GM23248 (cell line): Measurements from ENCODE around the gene SEMA7A. TPM values are rescaled to one million over a fixed set of nuclear protein-coding genes. Genes with fewer than 3 reads are reported as not detected.
A peak's percentile ranks its signal among the peaks of the same experiment; 100 is the strongest.

Source experiments
- DNase-seq: peaks from one replicate; pipeline ENCODE4 v3.0.0-alpha.2; 2015
- H2AFZ ChIP-seq: fragments of 200-600 bp; sonication (generic); 2 replicates; pipeline ENCODE4 v1.6.1; 2016; ENCODE audit warnings: antibody characterized with exemption
- H3F3A ChIP-seq: fragments of 200-600 bp; sonication (generic); 2 replicates; pipeline ENCODE4 v1.6.1; 2016; ENCODE audit warnings: mild to moderate bottlenecking, antibody characterized with exemption, mixed run types; ENCODE audit not compliant: insufficient read depth
- H3K27ac ChIP-seq: fragments of 200-600 bp; sonication (generic); 2 replicates; pipeline ENCODE4 v1.5.1; 2016; ENCODE audit warnings: mild to moderate bottlenecking
- H3K27me3 ChIP-seq: fragments of 200-600 bp; sonication (generic); replicated peaks from 2 replicates; pipeline ENCODE4 v1.6.1; 2016; ENCODE audit warnings: mild to moderate bottlenecking; ENCODE audit not compliant: insufficient read depth
- H3K36me3 ChIP-seq: fragments of 200-600 bp; sonication (generic); 2 replicates; pipeline ENCODE4 v1.6.1; 2016; ENCODE audit warnings: low read depth, mild to moderate bottlenecking
- H3K4me1 ChIP-seq: fragments of 200-600 bp; sonication (generic); 2 replicates; pipeline ENCODE4 v1.6.1; 2016; ENCODE audit warnings: mild to moderate bottlenecking; ENCODE audit not compliant: insufficient read depth
- H3K4me2 ChIP-seq: fragments of 200-600 bp; sonication (generic); one replicate; pipeline ENCODE4 v1.6.1; 2016; ENCODE audit warnings: mild to moderate bottlenecking; ENCODE audit not compliant: unreplicated experiment
- H3K4me3 ChIP-seq: fragments of 200-600 bp; sonication (generic); 2 replicates; pipeline ENCODE4 v1.5.1; 2016; ENCODE audit warnings: mild to moderate bottlenecking
- H3K79me2 ChIP-seq: fragments of 200-600 bp; sonication (generic); 2 replicates; pipeline ENCODE4 v1.6.1; 2016; ENCODE audit warnings: mild to moderate bottlenecking; ENCODE audit not compliant: insufficient read depth
- H3K9ac ChIP-seq: fragments of 200-600 bp; sonication (generic); 2 replicates; pipeline ENCODE4 v1.6.1; 2016; ENCODE audit warnings: mild to moderate bottlenecking
- H3K9me2 ChIP-seq: fragments of 200-600 bp; sonication (generic); 2 replicates; pipeline ENCODE4 v1.6.1; 2016; ENCODE audit warnings: mixed run types, mild to moderate bottlenecking, moderate library complexity; ENCODE audit not compliant: insufficient read depth
- H3K9me3 ChIP-seq: fragments of 200-600 bp; sonication (generic); one replicate; pipeline ENCODE4 v1.6.1; 2017; ENCODE audit warnings: low read depth
- H4K20me1 ChIP-seq: fragments of 200-600 bp; sonication (generic); 2 replicates; pipeline ENCODE4 v1.6.0; 2016; ENCODE audit not compliant: insufficient read depth
- EZH2 ChIP-seq: fragments of 200-600 bp; sonication (generic); IDR thresholded peaks from 2 replicates; pipeline ENCODE4 v1.6.1; 2018; ENCODE audit warnings: antibody characterized with exemption, mild to moderate bottlenecking; ENCODE audit not compliant: insufficient read depth, poor library complexity, severe bottlenecking
- EZH2phosphoT487 ChIP-seq: fragments of 200-600 bp; sonication (generic); IDR thresholded peaks from 2 replicates; pipeline ENCODE4 v1.6.1; 2018; ENCODE audit warnings: antibody characterized with exemption, moderate library complexity, mild to moderate bottlenecking, low read depth; ENCODE audit not compliant: insufficient read depth
- WGBS, 2 experiments: methylation state at CpG; one replicate each; pipeline ENCODE4 v1.1.6; 2015 to 2017; ENCODE audit warnings: low lambda C conversion rate in 2 of 2, low coverage in 1 of 2; ENCODE audit errors: missing lambda C conversion rate in 2 of 2; 5-methylcytosine and 5-hydroxymethylcytosine counted together
- in situ Hi-C: fragments of 300-500 bp; cut with MboI; formaldehyde crosslinking; loops from 2 replicates; pipeline ENCODE4 v1.15.0; 2020
- polyA plus RNA-seq: library from polyadenylated mRNA; unstranded; fragments of >200 nt; fragmentation: Nextera tagmentation; extraction: Ambion mirVana; gene quantifications from 2 replicates; pipeline ENCODE4 v1.2.1, GENCODE V29; 2016
- total RNA-seq: library from RNA; depleted of rRNA; stranded (reverse); fragments of >200 nt; shearing (Covaris generic); gene quantifications from 2 replicates; pipeline ENCODE4 v1.2.3, GENCODE V29; 2014

SEMA7A gene
- total and polyA plus RNA-seq, 2 experiments from 2014 or later, result 42.3 to 132 TPM

GRCh38 chr15:74417225-74417624 lies 16.5 kb downstream of the SEMA7A start:
- Histone ChIP-seq H3K27me3 (no peaks in the 10 kb centered on the region), H4K20me1 (no peaks in the 10 kb centered on the region; the same call in 1 of the 2 replicates), H3K27ac (peak overlapping the region; percentile 45), H3K4me2 (peak overlapping the region; percentile 41), H3K9me2 (no peaks in the 10 kb centered on the region), H3K36me3 (peaks cover 32% of the 10 kb centered on the region), H3K9ac (peak overlapping the region; percentile 18), H2AFZ (no peak overlapping the region), H3K79me2 (peaks cover 98% of the 10 kb centered on the region), H3K4me3 (no peak overlapping the region), H3K4me1 (peaks cover 57% of the 10 kb centered on the region), H3F3A (peaks cover 46% of the 10 kb centered on the region), H3K9me3 (no peaks in the 10 kb centered on the region)
- WGBS, 2 experiments, result 27 to 35% methylated on average over 13 of the region's 13 CpGs
- in situ Hi-C loops, result no loop called here
- TF ChIP-seq EZH2 (no peak), EZH2phosphoT487 (no peak)
- DNase-seq, result peak; percentile 88

GRCh38 chr15:74415966-74416916 lies 17.5 kb downstream of the SEMA7A start:
- Histone ChIP-seq H3K9me3 (no peaks in the 10 kb centered on the region), H4K20me1 (no peaks in the 10 kb centered on the region; the same call in 1 of the 2 replicates), H2AFZ (no peak overlapping the region), H3K36me3 (peaks cover 34% of the 10 kb centered on the region), H3K4me1 (peaks cover 49% of the 10 kb centered on the region), H3K27ac (peak overlapping the region; percentile 45; the same call in 1 of the 2 replicates), H3K27me3 (no peaks in the 10 kb centered on the region), H3K79me2 (peaks cover 92% of the 10 kb centered on the region), H3K9ac (peak overlapping the region; percentile 18; the same call in 1 of the 2 replicates), H3K4me2 (peak overlapping the region; percentile 22), H3K9me2 (no peaks in the 10 kb centered on the region), H3K4me3 (no peak overlapping the region), H3F3A (peaks cover 42% of the 10 kb centered on the region)
- in situ Hi-C loops, result no loop called here
- TF ChIP-seq EZH2phosphoT487 (no peak), EZH2 (no peak)
- no peak for DNase-seq
- 66 to 70% methylated on average over 19 of the region's 19 CpGs for WGBS, 2 experiments

- Histone ChIP-seq H3K9me2 (no peaks in the 10 kb centered on the region), H3K4me2 (no peak overlapping the region), H3K36me3 (peaks cover 34% of the 10 kb centered on the region), H3K4me3 (no peak overlapping the region), H3K9me3 (no peaks in the 10 kb centered on the region), H4K20me1 (no peaks in the 10 kb centered on the region), H3K27me3 (no peaks in the 10 kb centered on the region), H3K4me1 (peaks cover 34% of the 10 kb centered on the region), H3K9ac (peak overlapping the region; percentile 7; the same call in 1 of the 2 replicates), H3K27ac (no peak overlapping the region), H3K79me2 (peaks cover 78% of the 10 kb centered on the region), H3F3A (peaks cover 50% of the 10 kb centered on the region), H2AFZ (no peak overlapping the region)
- in situ Hi-C loops, result no loop called here
- 99 to 100% methylated on average over 12 of the region's 12 CpGs for WGBS, 2 experiments
- TF ChIP-seq EZH2phosphoT487 (no peak), EZH2 (no peak)
- DNase-seq, result no peak
Observed at GRCh38 chr15:74414603-74415338, 19.0 kb downstream of the SEMA7A start.

GRCh38 chr15:74414081-74414580 lies 19.6 kb downstream of the SEMA7A start:
- TF ChIP-seq EZH2phosphoT487, result no peak
- TF ChIP-seq EZH2, result no peak
- H3K4me3 ChIP-seq, result no peak overlapping the region
- no peaks in the 10 kb centered on the region for H4K20me1 ChIP-seq
- H3K9ac ChIP-seq, result peak overlapping the region; percentile 7; the same call in 1 of the 2 replicates
- peaks cover 51% of the 10 kb centered on the region for H3F3A ChIP-seq
- H3K27me3 ChIP-seq, result no peaks in the 10 kb centered on the region
- WGBS, 2 experiments, result 93 to 94% methylated on average over 5 of the region's 5 CpGs
- peaks cover 34% of the 10 kb centered on the region for H3K36me3 ChIP-seq
- H2AFZ ChIP-seq, result no peak overlapping the region
- DNase-seq, result no peak
- peaks cover 71% of the 10 kb centered on the region for H3K79me2 ChIP-seq
- no peak overlapping the region for H3K27ac ChIP-seq
- in situ Hi-C loops, result no loop called here
- no peaks in the 10 kb centered on the region for H3K9me2 ChIP-seq
- no peak overlapping the region for H3K4me2 ChIP-seq
- H3K9me3 ChIP-seq, result no peaks in the 10 kb centered on the region
- peaks cover 30% of the 10 kb centered on the region for H3K4me1 ChIP-seq
